ENCODE data around the gene ADD3.
"Not testable (repeated sequence)": the region's sequence is repeated elsewhere in the genome, so short reads cannot be mapped to it uniquely, and the experiment has no call there.

ADD3 gene

GRCh38 chr10:109978481-109978880, 29.3 kb upstream of the ADD3 start:
- DNase-seq, result no peak

GRCh38 chr10:109979215-109979614, 28.6 kb upstream of the ADD3 start:
- no peak for DNase-seq

- DNase-seq, result no peak
These were observed 26.1 kb upstream of the ADD3 start for GRCh38 chr10:109981650-109982049.

DNA sequence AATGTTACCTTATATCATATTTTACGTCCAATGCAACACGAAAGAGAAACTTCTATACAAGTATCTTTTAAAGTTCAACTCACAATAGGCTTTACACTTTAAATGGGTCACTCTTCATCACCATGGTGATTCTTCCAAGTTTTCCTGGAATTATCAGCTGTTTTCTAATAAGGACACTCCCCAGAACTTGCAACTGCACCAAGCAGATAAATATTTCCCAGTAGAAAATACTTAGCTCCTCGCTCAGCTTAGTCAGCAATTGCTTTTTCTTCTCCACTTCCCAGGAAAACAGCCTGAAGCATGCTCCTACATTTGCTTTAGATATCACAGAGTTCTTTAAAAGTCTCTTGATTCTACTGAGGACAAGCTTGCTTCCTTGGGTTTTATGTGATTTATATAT, 25.7 kb upstream of the ADD3 start:
- DNase-seq, result no peak

DNA sequence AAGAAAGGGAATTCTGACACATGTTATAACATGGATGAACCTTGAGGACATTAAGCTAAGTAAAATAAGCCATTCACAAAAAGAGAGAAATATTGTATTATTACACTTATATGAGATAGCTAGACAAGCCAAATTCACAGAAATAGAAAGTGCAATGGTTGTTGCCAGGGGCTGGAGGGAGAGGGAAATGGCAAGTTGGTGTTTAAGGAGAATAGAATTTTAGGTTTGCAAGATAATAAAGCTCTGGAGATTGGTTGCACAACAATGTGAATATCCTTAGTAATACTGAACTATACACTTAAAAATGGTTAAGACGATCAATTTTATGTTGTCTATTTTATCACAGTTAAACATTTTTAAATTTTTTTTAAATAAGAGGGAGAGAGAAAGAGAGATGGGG, 25.0 kb upstream of the ADD3 start:
- no peak for DNase-seq

GRCh38 chr10:109984013-109984412, 23.8 kb upstream of the ADD3 start:
- no peak for DNase-seq

DNA sequence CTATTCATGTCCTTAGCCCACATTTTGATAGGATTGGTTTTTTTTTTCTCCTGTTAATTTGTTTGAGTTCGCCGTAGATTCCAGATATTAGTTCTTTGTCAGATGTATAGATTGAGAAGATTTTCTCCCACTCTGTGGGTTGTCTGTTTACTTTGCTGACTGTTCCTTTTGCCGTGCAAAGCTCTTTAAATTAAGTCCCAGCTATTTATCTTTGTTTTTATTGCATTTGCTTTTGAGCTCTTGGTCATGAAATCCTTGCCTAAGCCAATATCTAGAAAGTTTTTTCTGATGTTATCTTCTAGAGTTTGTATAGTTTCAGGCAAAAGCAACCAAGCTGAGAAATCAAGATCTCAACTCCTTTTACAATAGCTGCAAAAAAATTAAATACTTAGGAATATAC, 22.0 kb upstream of the ADD3 start:
- not testable (repeated sequence) for DNase-seq

- DNase-seq, result no peak
These were observed 20.2 kb upstream of the ADD3 start for GRCh38 chr10:109987452-109988211.

DNA sequence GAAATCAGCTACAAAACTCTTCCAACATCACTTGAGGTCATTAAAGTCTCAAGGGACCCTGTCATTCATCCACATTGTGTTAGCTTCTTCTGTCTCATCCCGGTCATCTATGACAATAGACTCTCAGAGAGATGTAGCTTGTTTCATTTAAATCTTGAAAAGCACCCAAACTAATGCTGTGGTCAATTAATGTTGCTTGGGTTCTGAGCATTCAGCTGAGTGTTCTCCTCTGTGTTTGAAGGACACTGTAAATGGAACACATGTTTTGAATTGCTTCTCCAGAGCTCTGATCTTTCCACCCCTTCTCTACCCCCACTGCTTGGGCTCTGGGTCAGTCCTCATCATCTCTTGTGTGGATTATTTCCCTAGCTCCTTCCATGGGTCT, 19.6 kb upstream of the ADD3 start:
- DNase-seq, result no peak

DNA sequence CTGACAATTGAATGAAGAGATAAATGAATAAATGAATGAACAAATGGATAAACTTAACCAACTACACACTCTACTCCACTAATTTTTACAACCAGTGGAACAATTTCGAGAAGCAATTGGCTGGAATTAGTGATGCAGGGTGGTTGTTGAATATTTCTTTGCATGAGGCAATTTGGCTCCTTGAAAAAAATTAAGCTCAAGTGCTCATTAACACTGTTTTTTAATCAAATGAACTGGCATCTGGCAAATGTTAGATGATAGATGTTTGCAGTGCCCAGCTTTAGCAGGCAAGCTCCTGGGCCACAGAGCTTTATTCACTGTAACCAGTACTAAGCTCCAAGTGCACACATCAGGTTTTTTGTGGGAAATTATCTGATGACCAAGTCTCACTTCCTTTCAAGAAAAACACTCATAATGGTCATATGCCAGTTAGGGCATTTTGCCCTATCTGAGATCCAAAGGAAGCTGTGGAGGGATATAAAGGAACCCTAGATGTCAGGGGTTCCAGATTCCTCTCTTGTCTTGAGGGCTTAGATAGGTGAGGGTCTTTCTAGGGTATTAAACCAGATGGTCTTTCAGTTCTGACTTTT, 16.4 kb upstream of the ADD3 start:
- no peak for DNase-seq

DNA sequence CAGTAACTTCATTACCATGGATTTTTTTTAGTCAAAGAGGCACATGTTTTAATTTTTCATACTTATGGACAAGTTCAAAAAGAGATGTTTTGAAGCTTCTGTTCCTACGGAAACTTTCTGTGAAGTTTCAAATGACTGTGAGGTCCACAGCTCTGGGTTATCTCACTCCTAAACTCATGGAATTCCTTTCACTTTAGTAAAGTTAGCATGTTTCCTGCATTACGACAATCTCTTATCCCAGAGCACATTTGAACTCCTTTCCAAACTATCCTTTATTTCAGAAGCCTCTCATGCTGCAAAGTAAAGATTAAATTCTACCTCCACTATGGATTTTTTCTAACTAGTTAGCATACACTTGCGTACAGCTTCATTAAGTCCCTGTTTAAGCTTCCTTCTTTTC, 15.3 kb upstream of the ADD3 start:
- DNase-seq, result no peak

DNA sequence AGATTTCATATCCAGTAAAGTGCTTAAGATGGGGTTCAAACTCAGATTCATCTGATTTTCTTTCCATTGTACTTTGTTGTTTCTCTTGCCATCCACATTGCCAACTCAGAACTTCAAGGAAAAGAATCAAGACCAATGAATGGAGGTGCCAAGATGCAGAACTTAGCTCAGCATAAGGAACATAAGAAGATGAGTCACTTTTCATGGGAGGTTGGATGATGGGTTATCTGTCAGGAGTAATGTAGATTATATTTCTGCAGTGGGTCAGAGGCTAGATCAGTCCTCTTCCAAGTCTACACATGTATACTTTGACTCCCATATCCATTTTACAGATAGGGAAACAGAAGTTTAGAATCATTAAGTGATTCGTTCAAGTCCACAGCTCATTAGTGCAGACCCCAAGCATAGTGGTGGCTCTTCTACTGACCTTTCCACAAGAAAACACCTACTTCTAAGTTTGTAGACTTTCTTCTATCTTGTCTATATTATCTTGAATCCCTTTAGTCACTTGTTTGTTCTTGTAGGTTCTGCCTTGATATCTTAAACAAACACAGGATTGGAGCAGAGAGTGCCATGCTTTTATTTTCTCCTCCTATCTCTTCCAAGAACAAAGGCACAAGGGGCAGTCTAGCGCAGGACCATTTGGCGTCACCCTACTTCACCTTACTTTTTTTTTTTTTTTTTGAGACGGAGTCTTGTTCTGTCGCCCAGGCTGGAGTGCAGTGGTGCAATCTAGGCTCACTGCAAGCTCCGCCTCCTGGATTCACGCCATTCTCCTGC, 14.0 kb upstream of the ADD3 start:
- no peak for DNase-seq

DNA sequence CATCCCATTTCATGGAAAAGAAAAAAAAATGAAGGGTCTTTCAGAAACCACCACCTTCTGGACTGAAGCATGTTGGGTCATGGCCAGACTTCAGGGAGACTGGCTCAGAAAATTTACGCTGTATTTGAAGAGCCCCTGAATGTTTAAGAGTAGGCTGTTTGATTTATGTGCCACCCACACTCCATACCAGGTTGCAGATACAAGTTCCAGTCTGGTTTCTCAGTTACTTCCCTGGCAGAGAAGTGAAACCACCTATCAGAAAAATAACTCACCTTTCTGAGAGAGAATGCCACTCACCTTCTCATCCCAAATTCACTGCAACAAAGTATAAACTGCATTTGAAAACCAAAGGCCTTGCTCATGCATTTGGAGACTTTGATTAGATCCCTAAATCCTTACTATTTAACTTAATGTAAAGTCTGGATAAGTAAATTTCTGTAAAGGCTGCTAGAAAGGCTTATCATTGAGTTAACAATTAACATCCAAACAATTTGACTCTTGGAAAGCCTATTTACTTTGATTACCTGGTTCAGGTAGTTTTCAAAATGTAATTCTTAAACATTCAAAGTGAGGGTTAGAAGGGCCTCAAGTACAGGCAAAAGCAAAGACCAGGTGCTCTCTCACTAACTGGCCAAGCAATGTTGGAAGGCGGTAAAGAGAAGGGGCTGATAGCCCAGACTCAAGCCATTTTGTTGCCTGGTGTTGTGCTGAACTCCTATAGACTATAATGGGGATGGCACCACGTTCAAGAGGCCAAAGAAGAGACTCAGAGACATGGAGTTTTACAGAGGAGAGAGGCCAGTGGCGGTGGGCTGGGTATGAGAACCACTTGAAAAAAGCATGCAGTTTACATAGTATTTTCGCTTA, 12.8 kb upstream of the ADD3 start:
- DNase-seq, result no peak

DNA sequence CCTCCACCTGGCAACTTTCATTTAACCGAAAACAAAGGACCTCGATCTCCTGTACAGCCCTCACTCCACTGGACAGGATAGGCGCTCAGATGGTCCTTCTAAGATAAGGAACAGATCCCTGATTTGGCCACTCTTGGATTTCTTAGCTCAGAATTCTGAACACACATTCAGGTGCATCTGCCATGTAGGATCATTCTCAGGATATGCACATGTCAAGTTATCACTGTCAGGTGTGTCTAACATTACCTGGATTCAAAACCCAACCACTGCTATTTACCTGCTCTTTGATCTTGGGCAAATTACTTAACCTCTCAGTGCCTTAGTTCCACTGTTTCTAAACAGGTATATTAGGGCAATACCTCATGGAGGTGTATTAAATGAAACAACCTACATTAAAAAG, 12.2 kb upstream of the ADD3 start:
- no peak for DNase-seq

GRCh38 chr10:109996225-109996624, 11.6 kb upstream of the ADD3 start:
- no peak for DNase-seq

- no peak for DNase-seq
These were observed 11.0 kb upstream of the ADD3 start for GRCh38 chr10:109996766-109997171.

- DNase-seq, result no peak
These were observed 10.6 kb upstream of the ADD3 start for GRCh38 chr10:109997233-109997632.

DNA sequence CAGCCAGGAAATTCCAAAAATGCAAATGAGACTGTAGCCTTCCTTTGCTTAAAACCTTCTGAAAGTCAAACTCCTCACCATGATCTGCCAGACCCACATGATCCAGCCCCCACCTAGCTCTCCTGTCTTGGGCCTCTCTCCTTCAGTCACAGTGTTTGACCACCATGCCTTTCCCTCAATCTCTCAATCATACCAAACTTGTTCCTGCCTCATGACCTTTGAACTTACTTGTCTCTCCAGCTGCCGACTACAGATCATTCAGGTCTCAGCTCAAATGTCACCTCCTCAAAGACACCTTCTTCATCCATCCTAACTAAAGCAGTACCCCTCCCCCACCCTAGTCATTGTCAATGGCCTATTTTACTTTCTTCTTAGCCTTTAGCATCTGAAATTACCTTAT, 9.3 kb upstream of the ADD3 start:
- DNase-seq, result no peak

- no peak for DNase-seq
These were observed 4.8 kb upstream of the ADD3 start for GRCh38 chr10:110002801-110003523.

DNA sequence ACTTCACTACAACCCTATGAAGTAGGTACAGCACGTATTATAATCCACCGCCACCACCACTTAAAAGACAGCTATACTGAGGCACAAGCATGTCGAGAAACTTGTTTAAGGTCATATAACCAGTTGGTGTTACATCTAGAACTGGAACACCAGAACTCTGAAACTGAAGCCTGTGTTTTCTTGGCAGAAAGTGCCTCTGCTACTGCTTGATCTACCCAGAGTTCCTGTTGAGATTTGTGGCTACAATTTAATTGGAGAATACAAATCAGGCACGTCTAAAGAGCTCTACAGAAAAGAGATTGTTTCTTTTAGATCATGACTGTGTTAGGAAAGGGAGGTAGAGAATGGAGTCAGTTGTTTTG, 4.3 kb upstream of the ADD3 start:
- no peak for DNase-seq

DNA sequence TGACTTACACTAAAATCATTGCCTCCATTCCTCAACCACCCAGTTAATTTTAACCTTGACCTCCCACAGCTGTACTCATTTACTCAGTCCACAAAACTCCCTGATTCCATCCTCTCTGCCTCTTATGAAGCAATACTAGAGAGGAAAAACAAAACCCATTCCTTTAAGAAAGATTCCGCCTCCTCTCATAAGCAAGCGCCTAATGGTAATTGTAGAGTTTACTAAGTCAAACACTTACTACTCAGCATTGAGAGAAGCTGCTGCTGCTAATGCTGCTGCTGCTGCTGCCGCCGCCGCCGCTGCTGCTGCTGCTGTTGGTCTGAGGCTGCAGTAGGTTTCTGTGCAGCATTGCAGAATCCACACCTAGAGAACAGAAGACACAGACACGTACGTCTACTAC, 2.1 kb upstream of the ADD3 start:
- no peak for DNase-seq

- no peak for DNase-seq
These were observed 1.2 kb upstream of the ADD3 start for GRCh38 chr10:110006358-110007160.
